ENCODE measurements around the gene RGS12. TPM values are rescaled to one million over a fixed set of nuclear protein-coding genes. Genes with fewer than 3 reads are reported as not detected.

Gene RGS12
- total RNA-seq, 1 donor from 2014 or later = 69.5 TPM

DNA sequence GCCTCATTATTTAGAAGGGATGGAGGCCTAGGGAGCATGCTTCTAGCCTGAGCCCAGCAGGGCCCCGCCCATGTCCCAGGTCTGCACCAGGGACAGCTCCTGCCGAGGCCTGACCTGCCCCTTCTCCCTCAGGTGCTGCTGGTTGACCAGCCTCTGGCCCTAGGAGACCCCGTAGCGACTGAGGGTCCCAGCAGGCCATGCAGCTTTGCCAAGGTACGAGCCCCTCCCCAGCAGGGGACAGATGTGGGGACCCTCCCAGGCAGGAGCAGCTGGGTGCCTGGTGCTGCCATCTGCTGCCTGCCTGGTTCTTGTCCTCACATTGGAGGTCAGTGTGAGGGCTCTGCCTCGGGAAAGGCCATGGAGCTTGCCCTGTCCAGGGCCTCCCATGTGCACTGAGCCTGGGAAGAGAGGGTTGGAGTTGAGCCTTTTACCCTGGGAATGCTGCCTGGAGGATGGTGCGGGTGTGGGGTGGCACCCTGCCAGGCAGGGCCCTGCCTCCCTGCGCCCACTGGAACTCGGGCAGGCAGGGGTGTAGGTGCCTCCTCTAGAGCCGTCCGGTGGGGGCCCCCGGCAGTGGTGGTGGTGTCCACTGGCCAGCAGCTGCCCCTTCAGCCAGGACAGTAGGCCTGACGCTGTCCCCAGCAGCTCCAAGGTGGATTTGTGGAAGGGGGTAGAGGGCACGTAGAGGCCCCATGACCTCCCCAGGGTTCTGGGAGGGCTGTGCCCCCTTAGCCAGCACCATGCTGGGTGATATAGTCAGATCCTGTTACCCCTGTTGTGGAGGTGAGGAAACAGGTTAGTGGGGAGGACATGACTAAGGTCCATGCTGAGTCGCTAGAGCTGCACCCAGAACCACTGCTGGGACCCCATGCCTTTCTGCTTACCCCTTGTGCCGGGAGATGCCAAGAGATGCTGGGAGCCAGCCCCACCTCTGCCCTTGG is 46.1 kb upstream of the RGS12 start:
- Mint-ChIP-seq H3K36me3 (ENCODE audit: low read depth) (no peaks in the 10 kb centered on the region), H3K9me3 (no peaks in the 10 kb centered on the region), H3K27ac (ENCODE audit: unreplicated experiment) (no peak overlapping the region), H3K4me3 (no peak overlapping the region), H3K4me1 (no peaks in the 10 kb centered on the region), H3K27me3 (ENCODE audit: low read depth) (no peaks in the 10 kb centered on the region)
- DNase-seq (ENCODE audit: low read depth, low spot score) = no peak
- TF ChIP-seq, protein P1, sequence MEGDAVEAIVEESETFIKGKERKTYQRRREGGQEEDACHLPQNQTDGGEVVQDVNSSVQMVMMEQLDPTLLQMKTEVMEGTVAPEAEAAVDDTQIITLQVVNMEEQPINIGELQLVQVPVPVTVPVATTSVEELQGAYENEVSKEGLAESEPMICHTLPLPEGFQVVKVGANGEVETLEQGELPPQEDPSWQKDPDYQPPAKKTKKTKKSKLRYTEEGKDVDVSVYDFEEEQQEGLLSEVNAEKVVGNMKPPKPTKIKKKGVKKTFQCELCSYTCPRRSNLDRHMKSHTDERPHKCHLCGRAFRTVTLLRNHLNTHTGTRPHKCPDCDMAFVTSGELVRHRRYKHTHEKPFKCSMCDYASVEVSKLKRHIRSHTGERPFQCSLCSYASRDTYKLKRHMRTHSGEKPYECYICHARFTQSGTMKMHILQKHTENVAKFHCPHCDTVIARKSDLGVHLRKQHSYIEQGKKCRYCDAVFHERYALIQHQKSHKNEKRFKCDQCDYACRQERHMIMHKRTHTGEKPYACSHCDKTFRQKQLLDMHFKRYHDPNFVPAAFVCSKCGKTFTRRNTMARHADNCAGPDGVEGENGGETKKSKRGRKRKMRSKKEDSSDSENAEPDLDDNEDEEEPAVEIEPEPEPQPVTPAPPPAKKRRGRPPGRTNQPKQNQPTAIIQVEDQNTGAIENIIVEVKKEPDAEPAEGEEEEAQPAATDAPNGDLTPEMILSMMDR (conservative IDR thresholded peaks at IDR 0.05) = no peak

DNA sequence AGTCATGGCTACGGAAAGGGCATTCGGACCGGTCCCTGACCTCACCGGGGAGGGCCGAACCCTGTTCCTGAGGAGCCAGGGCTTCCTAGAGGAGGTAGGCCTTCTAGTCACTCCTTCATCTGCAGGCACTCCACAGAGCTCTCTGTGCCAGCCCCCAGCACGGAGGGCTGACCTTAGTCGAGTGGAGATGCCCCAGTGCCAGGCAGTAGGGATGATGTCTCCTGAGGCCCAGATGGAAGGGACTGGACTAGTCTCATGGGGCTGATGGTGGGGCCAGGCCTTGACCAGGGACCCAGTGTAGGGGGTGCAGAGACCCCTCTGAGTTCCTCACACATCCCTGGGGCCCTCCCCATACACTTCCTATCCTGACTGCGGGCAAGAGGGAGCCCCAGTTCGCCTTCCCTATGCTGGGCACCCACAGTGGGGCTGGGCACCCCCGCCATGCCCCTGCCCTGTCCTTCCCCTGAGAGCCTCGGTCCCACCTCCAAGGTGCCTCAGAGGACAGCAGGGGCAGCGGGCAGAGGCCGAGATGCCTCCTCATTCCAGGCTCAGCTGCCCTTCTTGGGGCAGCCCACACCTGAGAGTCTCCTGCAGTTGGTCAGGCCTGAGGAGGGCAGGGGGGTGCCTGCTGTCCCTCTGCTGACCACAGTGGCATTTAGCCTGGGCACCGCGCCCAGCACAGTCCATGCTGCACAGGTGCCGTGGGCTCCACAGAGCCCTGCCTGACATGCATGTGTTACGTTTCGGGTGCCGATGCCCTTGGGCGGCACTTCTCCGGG is 45.2 kb upstream of the RGS12 start:
- no peaks in the 10 kb centered on the region for H3K36me3 Mint-ChIP-seq (ENCODE audit: low read depth)
- TF ChIP-seq, protein P1 (conservative IDR thresholded peaks at IDR 0.05) = no peak
- H3K4me3 Mint-ChIP-seq = no peak overlapping the region
- no peaks in the 10 kb centered on the region for H3K27me3 Mint-ChIP-seq (ENCODE audit: low read depth)
- H3K4me1 Mint-ChIP-seq = no peaks in the 10 kb centered on the region
- H3K27ac Mint-ChIP-seq (ENCODE audit: unreplicated experiment) = no peak overlapping the region
- no peaks in the 10 kb centered on the region for H3K9me3 Mint-ChIP-seq
- DNase-seq (ENCODE audit: low read depth, low spot score) = no peak

DNA sequence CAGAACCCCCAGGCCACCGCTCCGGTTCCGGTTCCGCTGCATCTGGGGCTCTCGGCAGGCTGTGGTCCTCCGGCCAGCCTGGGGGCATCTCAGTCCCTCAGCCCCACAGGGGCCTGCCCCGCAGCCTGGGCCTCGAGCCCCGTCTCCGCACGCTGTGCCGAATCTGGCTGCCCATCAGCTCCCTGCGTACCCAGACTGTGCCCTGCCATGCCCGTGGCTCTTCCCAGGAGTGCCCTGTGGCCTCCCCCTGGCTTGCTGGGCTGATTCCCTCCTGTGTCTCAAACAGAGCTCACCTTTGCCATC is 44.7 kb upstream of the RGS12 start:
- Mint-ChIP-seq H3K27ac (ENCODE audit: unreplicated experiment) (peak overlapping the region; percentile 84), H3K4me3 (no peak overlapping the region), H3K9me3 (no peaks in the 10 kb centered on the region), H3K36me3 (ENCODE audit: low read depth) (no peaks in the 10 kb centered on the region), H3K4me1 (no peaks in the 10 kb centered on the region), H3K27me3 (ENCODE audit: low read depth) (no peaks in the 10 kb centered on the region)
- TF ChIP-seq, protein P1 (conservative IDR thresholded peaks at IDR 0.05) = no peak
- DNase-seq (ENCODE audit: low read depth, low spot score) = no peak

DNA sequence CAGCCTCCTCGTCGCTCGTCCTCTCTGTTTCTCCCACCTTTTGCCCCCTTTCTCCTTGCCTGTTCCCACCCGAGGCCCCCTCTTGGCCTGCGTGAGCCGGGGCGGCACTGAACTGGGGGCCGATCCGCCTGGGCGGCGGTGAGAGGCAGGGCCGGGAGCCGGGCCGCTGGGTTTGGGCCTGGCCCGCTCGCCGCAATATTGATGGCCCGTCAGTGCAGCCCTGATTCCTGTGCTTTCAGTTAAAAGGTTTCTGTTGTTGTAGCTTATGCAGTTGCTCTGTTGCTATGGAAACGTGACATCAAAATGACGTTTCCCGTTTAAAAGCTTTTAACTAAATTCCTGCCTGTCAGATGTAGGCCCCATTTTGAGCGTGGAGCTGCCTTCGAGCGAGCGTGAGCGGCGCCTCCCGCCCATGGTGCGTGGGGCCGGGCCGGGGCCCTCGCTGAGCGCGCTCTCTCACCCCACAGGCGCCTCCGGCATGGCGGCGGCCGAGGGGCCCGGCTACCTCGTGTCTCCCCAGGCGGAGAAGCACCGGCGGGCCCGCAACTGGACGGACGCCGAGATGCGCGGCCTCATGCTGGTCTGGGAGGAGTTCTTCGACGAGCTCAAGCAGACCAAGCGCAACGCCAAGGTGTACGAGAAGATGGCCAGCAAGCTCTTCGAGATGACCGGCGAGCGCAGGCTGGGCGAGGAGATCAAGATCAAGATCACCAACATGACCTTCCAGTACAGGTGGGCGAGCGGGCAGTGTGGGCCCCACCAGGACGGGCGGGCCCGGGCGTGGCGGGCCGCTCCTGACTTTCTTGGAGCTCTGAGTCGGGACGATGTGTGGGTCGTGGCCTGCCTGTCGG is 43.8 kb upstream of the RGS12 start, which contains the start of gene MSANTD1:
MSANTD1 (plus strand) TSS at position 349 of the 851 bp plus-strand sequence; CDS start at position 413, 64 bp downstream.
- Mint-ChIP-seq H3K9me3 (no peaks in the 10 kb centered on the region), H3K27ac (ENCODE audit: unreplicated experiment) (peak within 1 kb of the TSS; percentile 84), H3K4me1 (no peaks in the 10 kb centered on the region), H3K27me3 (ENCODE audit: low read depth) (no peaks in the 10 kb centered on the region), H3K36me3 (ENCODE audit: low read depth) (no peaks in the 10 kb centered on the region), H3K4me3 (no peak within 1 kb of the TSS)
- TF ChIP-seq, protein P1 (conservative IDR thresholded peaks at IDR 0.05) = no peak
- DNase-seq (ENCODE audit: low read depth, low spot score) = no peak

Data from neural crest cell (in vitro differentiated cells).